Left cardiac atrium (tissue), 4 donors: Measurements from ENCODE around the gene ASAP2. TPM values are rescaled to one million over a fixed set of nuclear protein-coding genes. Genes with fewer than 3 reads are reported as not detected.

Experiments used
- ATAC-seq, 2 donors: fragments of 200-7000 bp; cut with Tn5 transposase; one replicate each; pipeline ENCODE4 v1.9.1; 2020; ENCODE audit warnings: mild to moderate bottlenecking in 2 of 2, moderate library complexity in 2 of 2
- DNase-seq: peaks from one replicate; pipeline ENCODE4 v3.0.0-alpha.2; 2020
- intact Hi-C, 2 donors: fragments of 100-400 bp; cut with DNase I; formaldehyde crosslinking; loops; one replicate each; pipeline versions ENCODE4 v1.14.1 to v1.15.1; 2022 to 2023
- total RNA-seq, 2 donors: library from RNA; stranded (reverse); fragmentation: NEBNext Ultra II Directional; extraction: Animal tissue kit (Norgen Biotek cat#: 25700); gene quantifications; one replicate each; pipeline ENCODE4 v1.2.1, GENCODE V29; 2021
- donor health status: DM: no; HTN: yes; CAD: no.
- donor health status: DM: no; HTN: yes; CAD: no; lungs with severe emphysema.
- donor health status: DM: yes; HTN: yes; CAD: no.
- donor health status: Dilated cardiomyopathy.

ASAP2 gene
- total RNA-seq, 2 donors from 2014 or later = 13.4 to 18.2 TPM

GRCh38 chr2:9445089-9445488, 238.5 kb downstream of the ASAP2 start:
- intact Hi-C loops = no loop called here
- no peak for DNase-seq
- ATAC-seq = no peak

DNA sequence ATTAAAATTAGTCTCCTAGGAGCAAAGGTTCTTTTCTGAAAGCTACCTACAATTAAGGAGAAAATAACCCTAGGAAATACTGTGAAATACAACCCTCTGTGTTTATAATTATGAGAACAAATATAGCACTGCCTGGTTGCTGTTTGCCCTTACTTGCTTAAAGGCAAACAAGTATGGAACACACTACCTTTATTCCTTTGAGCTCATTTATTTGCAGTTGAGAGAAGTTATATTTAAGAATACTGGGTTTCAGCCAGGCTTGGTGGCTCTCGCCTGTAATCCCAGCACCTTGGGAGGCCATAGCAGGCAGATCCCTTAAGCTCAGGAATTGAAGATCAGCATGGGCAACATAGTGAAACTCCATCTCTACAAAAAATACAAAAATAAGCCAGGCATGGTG, 244.6 kb downstream of the ASAP2 start:
- ATAC-seq (no peak), DNase-seq (no peak)
- intact Hi-C loops = no loop called here

Other genes with a start within 250 kb of the ASAP2 start
- gene MBOAT2, start 203.1 kb upstream of the ASAP2 start, total RNA-seq = 1 to 10 TPM; 6.7 to 8.8 TPM
- 100 to 1,000 TPM; 107 to 161 TPM for gene ITGB1BP1, start 216.7 kb downstream of the ASAP2 start, total RNA-seq
- 10 to 100 TPM; 13.8 to 21.3 TPM for gene CPSF3, start 216.8 kb downstream of the ASAP2 start, total RNA-seq